H1 (cell line): Measurements from ENCODE around the gene SMAD1. TPM values are rescaled to one million over a fixed set of nuclear protein-coding genes. Genes with fewer than 3 reads are reported as not detected.

Source experiments
- CTCF ChIA-PET: fragments of 300-600 bp; sonication (Branson Sonifier 250); formaldehyde crosslinking; loops from one replicate; lab custom pipeline; 2021; ENCODE audit not compliant: partially characterized antibody; lab: Charles Lee
- POLR2A ChIA-PET: fragments of 300-600 bp; sonication (Branson Sonifier 250); formaldehyde crosslinking; loops from one replicate; lab custom pipeline; 2021; ENCODE audit warnings: inconsistent platforms; ENCODE audit not compliant: partially characterized antibody; lab: Charles Lee
- DNase-seq, 2 experiments: peaks; one replicate each; pipeline versions ENCODE4 v3.0.0 to v3.0.0-alpha.2; 2010 to 2022; ENCODE audit warnings: low spot score in 2 of 2, low read depth in 1 of 2, mixed read lengths in 1 of 2
- FAIRE-seq: peaks from 2 replicates; lab custom pipeline; 2011; peaks lifted over from hg19 to GRCh38; lab: Jason Lieb, UNC
- H2AFZ ChIP-seq: 2 replicates; pipeline ENCODE4 v1.8.1; 2012; ENCODE audit warnings: low read length, inconsistent platforms
- H2AK5ac ChIP-seq: 2 replicates; pipeline ENCODE4 v1.6.1; 2013; ENCODE audit warnings: low read depth, low read length
- H2BK120ac ChIP-seq: replicated peaks from 2 replicates; pipeline ENCODE3; 2013; ENCODE audit warnings: low read depth, low read length, inconsistent platforms
- H2BK12ac ChIP-seq: 2 replicates; pipeline ENCODE4 v1.6.1; 2013; ENCODE audit warnings: low read depth, low read length
- H2BK15ac ChIP-seq: 2 replicates; pipeline ENCODE4 v1.6.1; 2013; ENCODE audit warnings: low read length
- H2BK20ac ChIP-seq: 2 replicates; pipeline ENCODE4 v1.6.1; 2013; ENCODE audit warnings: low read length
- H2BK5ac ChIP-seq: 2 replicates; pipeline ENCODE4 v1.6.1; 2013; ENCODE audit warnings: low read depth, low read length
- H3K14ac ChIP-seq: 2 replicates; pipeline ENCODE4 v1.6.1; 2013; ENCODE audit warnings: inconsistent platforms; ENCODE audit not compliant: insufficient read length
- H3K18ac ChIP-seq: 2 replicates; pipeline ENCODE4 v1.6.1; 2013; ENCODE audit warnings: low read length; ENCODE audit errors: extremely low read depth
- H3K23ac ChIP-seq: 2 replicates; pipeline ENCODE4 v1.6.1; 2013; ENCODE audit warnings: inconsistent platforms; ENCODE audit not compliant: insufficient read length
- H3K23me2 ChIP-seq: 2 replicates; pipeline ENCODE4 v1.6.1; 2013; ENCODE audit warnings: low read depth, low read length
- H3K27ac ChIP-seq: 2 replicates; pipeline ENCODE4 v1.6.1; 2011; ENCODE audit warnings: low read depth, low read length, inconsistent platforms
- H3K27me3 ChIP-seq, 4 experiments: replicated peaks in 1 of 4; 1 replicate in 1 of 4; 2 replicates in 3 of 4; pipeline versions ENCODE4 v1.6.1 to v1.8.1; 2011 to 2013; ENCODE audit warnings: low read length in 3 of 4, mild to moderate bottlenecking in 3 of 4, inconsistent platforms in 2 of 4, mixed read lengths in 2 of 4, moderate library complexity in 1 of 4; ENCODE audit not compliant: control insufficient read depth in 3 of 4, insufficient read depth in 3 of 4; ENCODE audit errors: extremely low read depth in 1 of 4
- H3K36me3 ChIP-seq, 4 experiments: 2 replicates each; pipeline versions ENCODE4 v1.6.1 to v1.8.1; 2011 to 2013; ENCODE audit warnings: mild to moderate bottlenecking in 4 of 4, low read length in 3 of 4, moderate library complexity in 2 of 4, control low read depth in 1 of 4, inconsistent platforms in 1 of 4; ENCODE audit not compliant: insufficient read depth in 4 of 4, control insufficient read depth in 2 of 4
- H3K4ac ChIP-seq: replicated peaks from 2 replicates; pipeline ENCODE3; 2013; ENCODE audit warnings: low read length, low read depth, mixed read lengths, inconsistent platforms; ENCODE audit not compliant: insufficient read length
- H3K4me1 ChIP-seq, 4 experiments: replicated peaks in 1 of 4; 1 replicate in 1 of 4; 2 replicates in 3 of 4; pipeline versions ENCODE4 v1.6.1 to v1.8.1; 2011 to 2013; ENCODE audit warnings: low read length in 3 of 4, inconsistent platforms in 2 of 4, mixed read lengths in 1 of 4; ENCODE audit not compliant: insufficient read depth in 4 of 4, control insufficient read depth in 3 of 4
- H3K4me2 ChIP-seq, 2 experiments: 2 replicates each; pipeline versions ENCODE4 v1.6.1 to v1.8.1; 2011 to 2013; ENCODE audit warnings: low read depth in 2 of 2, low read length in 2 of 2, control low read depth in 1 of 2, inconsistent platforms in 1 of 2, mild to moderate bottlenecking in 1 of 2; ENCODE audit not compliant: insufficient read depth in 1 of 2
- H3K4me3 ChIP-seq, 4 experiments: fragments of 200-600, 300-600 bp in 1 of 4; sonication (generic), shearing (Covaris generic), sonication (Bioruptor Twin) in 1 of 4; 2 replicates each; pipeline versions ENCODE4 v1.5.1 to v1.8.1; 2011 to 2016; ENCODE audit warnings: low read length in 4 of 4, low read depth in 3 of 4, control low read depth in 2 of 4, inconsistent platforms in 2 of 4, mild to moderate bottlenecking in 2 of 4, mixed read lengths in 1 of 4, moderate library complexity in 1 of 4; ENCODE audit not compliant: insufficient read depth in 2 of 4; ENCODE audit errors: extremely low read depth in 1 of 4
- H3K56ac ChIP-seq: replicated peaks from 2 replicates; pipeline ENCODE3; 2013; ENCODE audit warnings: low read depth, mild to moderate bottlenecking, mixed read lengths, low read length, inconsistent platforms; ENCODE audit not compliant: insufficient read length
- H3K79me1 ChIP-seq: 2 replicates; pipeline ENCODE4 v1.6.1; 2013; ENCODE audit warnings: low read depth, low read length, control low read depth
- H3K79me2 ChIP-seq, 2 experiments: 2 replicates each; pipeline versions ENCODE4 v1.6.1 to v1.8.1; 2012 to 2013; ENCODE audit warnings: low read length in 2 of 2, mild to moderate bottlenecking in 2 of 2, inconsistent platforms in 1 of 2; ENCODE audit not compliant: insufficient read depth in 2 of 2, control insufficient read depth in 1 of 2
- H3K9ac ChIP-seq, 4 experiments: replicated peaks in 1 of 4; 1 replicate in 1 of 4; 2 replicates in 3 of 4; pipeline versions ENCODE4 v1.6.1 to v1.8.1; 2011 to 2013; ENCODE audit warnings: low read depth in 3 of 4, low read length in 3 of 4, control low read depth in 2 of 4, mild to moderate bottlenecking in 2 of 4, moderate library complexity in 2 of 4, inconsistent platforms in 1 of 4; ENCODE audit errors: extremely low read depth in 1 of 4
- H3K9me3 ChIP-seq, 2 experiments: 2 replicates each; pipeline versions ENCODE4 v1.6.1 to v1.8.1; 2012 to 2013; ENCODE audit warnings: mild to moderate bottlenecking in 2 of 2, moderate library complexity in 2 of 2, control low read depth in 1 of 2, inconsistent platforms in 1 of 2, low read depth in 1 of 2, low read length in 1 of 2, mixed read lengths in 1 of 2; ENCODE audit not compliant: insufficient read depth in 2 of 2
- H4K20me1 ChIP-seq, 2 experiments: replicated peaks in 1 of 2; 2 replicates each; pipeline versions ENCODE3 to v1.8.1; 2011 to 2013; ENCODE audit warnings: inconsistent platforms in 2 of 2, low read length in 2 of 2, mild to moderate bottlenecking in 1 of 2; ENCODE audit not compliant: insufficient read depth in 2 of 2, control insufficient read depth in 1 of 2
- H4K5ac ChIP-seq: 2 replicates; pipeline ENCODE4 v1.6.1; 2013; ENCODE audit warnings: low read length, low read depth, mixed read lengths, inconsistent platforms; ENCODE audit not compliant: insufficient read length
- H4K8ac ChIP-seq: 2 replicates; pipeline ENCODE4 v1.8.0; 2013; ENCODE audit warnings: mild to moderate bottlenecking, moderate library complexity, low read length, inconsistent platforms; ENCODE audit not compliant: insufficient read depth; ENCODE audit errors: extremely low read depth
- H4K91ac ChIP-seq: replicated peaks from 2 replicates; pipeline ENCODE3; 2013; ENCODE audit warnings: low read length, mixed read lengths, inconsistent platforms; ENCODE audit not compliant: insufficient read length
- BRCA1 ChIP-seq: IDR thresholded peaks from 2 replicates; pipeline ENCODE4 v1.6.1; 2012; ENCODE audit warnings: low read depth, low read length, improper control_type of control experiment
- HDAC6 ChIP-seq: IDR thresholded peaks from one replicate; pipeline ENCODE4 v1.7.1; 2012; ENCODE audit warnings: low read depth, mild to moderate bottlenecking, inconsistent platforms, low read length, moderate library complexity
- JUN ChIP-seq: IDR thresholded peaks from 2 replicates; pipeline ENCODE4 v1.6.1; 2011; ENCODE audit warnings: low read depth, mild to moderate bottlenecking, improper control_type of control experiment, low read length
- KDM1A ChIP-seq: fragments of 200-600, 300-600 bp; sonication (generic); IDR thresholded peaks from 2 replicates; pipeline ENCODE4 v1.7.1; 2016; ENCODE audit warnings: mild to moderate bottlenecking, low read length, borderline replicate concordance
- KDM4A ChIP-seq: IDR thresholded peaks from one replicate; pipeline ENCODE4 v1.7.1; 2012; ENCODE audit warnings: low read depth, mild to moderate bottlenecking, moderate library complexity, low read length, inconsistent platforms; ENCODE audit not compliant: severe bottlenecking
- KDM5A ChIP-seq: fragments of 200-600 bp; IDR thresholded peaks from 2 replicates; pipeline ENCODE4 v1.7.1; 2012; ENCODE audit warnings: mild to moderate bottlenecking, low read length, inconsistent platforms, mixed read lengths
- RAD21 ChIP-seq, 2 experiments: IDR thresholded peaks in 1 of 2; conservative IDR thresholded peaks in 1 of 2; 2 replicates each; pipeline ENCODE4 v1.6.1; 2011; ENCODE audit warnings: low read depth in 2 of 2, low read length in 2 of 2, improper control_type of control experiment in 1 of 2, inconsistent platforms in 1 of 2, mild to moderate bottlenecking in 1 of 2, moderate library complexity in 1 of 2
- SAP30 ChIP-seq: fragments of 300-600 bp; sonication (generic); IDR thresholded peaks from 2 replicates; pipeline ENCODE4 v1.7.1; 2012; ENCODE audit warnings: low read length, moderate library complexity, mild to moderate bottlenecking, inconsistent platforms; ENCODE audit not compliant: insufficient read depth, insufficient replicate concordance
- SP1 ChIP-seq: IDR thresholded peaks from 2 replicates; pipeline ENCODE4 v1.6.1; 2011; ENCODE audit warnings: low read depth, low read length
- WGBS, 2 experiments: shearing (Covaris generic) in 1 of 2; methylation state at CpG; one replicate each; pipeline versions ENCODE4 v1.1.6 to v1.1.7; 2013 to 2015; ENCODE audit warnings: low lambda C conversion rate in 2 of 2, mixed read lengths in 2 of 2, inconsistent platforms in 1 of 2, low coverage in 1 of 2, missing lambda C conversion rate in 1 of 2; ENCODE audit not compliant: insufficient replicate concordance in 2 of 2, insufficient coverage in 1 of 2, insufficient read length in 1 of 2; ENCODE audit errors: extremely low coverage in 1 of 2, missing lambda C conversion rate in 1 of 2; 5-methylcytosine and 5-hydroxymethylcytosine counted together
- polyA plus RNA-seq, 7 experiments: library from polyadenylated mRNA; depleted of rRNA in 3 of 7; stranded (reverse) in 5 of 7; unstranded in 2 of 7; fragments of >200 nt in 5 of 7; fragments of 200-250 nt in 2 of 7; gene quantifications; 1 replicate in 5 of 7; 2 replicates in 1 of 7; 4 replicates in 1 of 7; pipeline versions ENCODE4 v1.2.1 to v1.2.3, GENCODE V29; 2011 to 2013; ENCODE audit warnings: missing spikeins in 2 of 7, mixed read lengths in 2 of 7
- total RNA-seq: library from RNA; stranded (reverse); fragmentation: NEBNext Ultra II Directional; extraction: Animal tissue kit (Norgen Biotek cat#: 25700); gene quantifications from 2 replicates; pipeline ENCODE4 v1.2.1, GENCODE V29; 2021
- TF ChIP-seq, protein P1 (sequence below), 3 experiments: IDR thresholded peaks; 1 replicate in 2 of 3; 2 replicates in 1 of 3; pipeline versions ENCODE4 v1.5.1 to v1.6.1; 2011; ENCODE audit warnings: low read length in 3 of 3, mild to moderate bottlenecking in 3 of 3, inconsistent platforms in 2 of 3, low read depth in 1 of 3, moderate library complexity in 1 of 3; ENCODE audit not compliant: insufficient read depth in 1 of 3; ENCODE audit errors: control extremely low read depth in 1 of 3

Gene SMAD1
- total and polyA plus RNA-seq, 2 of the 8 experiments (the other 6 are each of a cell fraction or from before 2014, with no cell fraction given): 22.6 to 25.3 TPM

DNA sequence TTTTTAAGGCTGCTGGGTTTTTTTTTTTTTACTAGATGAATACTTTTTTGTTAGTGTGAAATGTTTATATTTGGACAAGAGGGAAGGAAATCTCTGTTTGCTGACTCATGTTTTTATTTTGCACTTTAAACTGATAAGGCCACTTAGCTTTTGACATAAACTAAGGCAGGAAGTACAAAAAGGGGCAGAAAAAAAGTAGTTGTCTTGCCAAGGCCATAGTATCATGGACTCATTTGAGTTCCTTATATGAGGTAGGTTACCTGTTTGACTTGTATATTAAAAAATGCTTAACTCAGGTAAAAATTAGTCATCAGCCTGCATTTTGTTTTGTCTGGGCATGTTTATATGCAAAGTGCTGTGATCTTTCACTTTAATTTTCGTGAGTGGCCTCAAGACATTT is 26.0 kb downstream of the SMAD1 start:
- CTCF ChIA-PET: no interaction called here
- TF ChIP-seq, protein P1, sequence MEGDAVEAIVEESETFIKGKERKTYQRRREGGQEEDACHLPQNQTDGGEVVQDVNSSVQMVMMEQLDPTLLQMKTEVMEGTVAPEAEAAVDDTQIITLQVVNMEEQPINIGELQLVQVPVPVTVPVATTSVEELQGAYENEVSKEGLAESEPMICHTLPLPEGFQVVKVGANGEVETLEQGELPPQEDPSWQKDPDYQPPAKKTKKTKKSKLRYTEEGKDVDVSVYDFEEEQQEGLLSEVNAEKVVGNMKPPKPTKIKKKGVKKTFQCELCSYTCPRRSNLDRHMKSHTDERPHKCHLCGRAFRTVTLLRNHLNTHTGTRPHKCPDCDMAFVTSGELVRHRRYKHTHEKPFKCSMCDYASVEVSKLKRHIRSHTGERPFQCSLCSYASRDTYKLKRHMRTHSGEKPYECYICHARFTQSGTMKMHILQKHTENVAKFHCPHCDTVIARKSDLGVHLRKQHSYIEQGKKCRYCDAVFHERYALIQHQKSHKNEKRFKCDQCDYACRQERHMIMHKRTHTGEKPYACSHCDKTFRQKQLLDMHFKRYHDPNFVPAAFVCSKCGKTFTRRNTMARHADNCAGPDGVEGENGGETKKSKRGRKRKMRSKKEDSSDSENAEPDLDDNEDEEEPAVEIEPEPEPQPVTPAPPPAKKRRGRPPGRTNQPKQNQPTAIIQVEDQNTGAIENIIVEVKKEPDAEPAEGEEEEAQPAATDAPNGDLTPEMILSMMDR (IDR thresholded peaks at IDR 0.05; ENCODE audit: control extremely low read depth in 1 of 3, insufficient read depth in 1 of 3, low read depth in 1 of 3, low read length in 3 of 3): no peak
- TF ChIP-seq KDM5A (no peak), KDM4A (no peak), JUN (no peak), BRCA1 (no peak), SP1 (no peak), RAD21 (IDR thresholded peaks at IDR 0.05 in 1 of 2, conservative IDR thresholded peaks at IDR 0.05 in 1 of 2; ENCODE audit: low read depth in 2 of 2, low read length in 2 of 2) (no peak), SAP30 (no peak), HDAC6 (no peak), KDM1A (no peak)
- no peak for DNase-seq

More for the DNA sequence above, 26.0 kb downstream of the SMAD1 start:
- peaks cover 3 to 7% of the 10 kb centered on the region in 2 experiments; a peak in 3 of 4 replicates for H3K9me3 ChIP-seq
- H3K4me3 ChIP-seq: no peak overlapping the region
- H2AFZ ChIP-seq: no peak overlapping the region
- no peak overlapping the region for H3K27ac ChIP-seq
- 0 out of 2 replicates have a peak, but pooled peaks cover 3% of the 10 kb centered on the region for H3K79me1 ChIP-seq
- no peak for FAIRE-seq
- H3K23ac ChIP-seq: no peak overlapping the region
- H4K91ac ChIP-seq: no peak overlapping the region
- no peak overlapping the region for H3K4ac ChIP-seq
- no peak overlapping the region for H2BK12ac ChIP-seq
- H2BK120ac ChIP-seq: no peak overlapping the region
- H3K56ac ChIP-seq: no peak overlapping the region
- H3K36me3 ChIP-seq: no peaks in the 10 kb centered on the region
- H3K14ac ChIP-seq: no peak overlapping the region
- no peak overlapping the region for H4K5ac ChIP-seq
- no peaks in the 10 kb centered on the region for H3K23me2 ChIP-seq
- no peak overlapping the region for H3K18ac ChIP-seq
- no peak overlapping the region for H2AK5ac ChIP-seq
- 83% methylated on average over 1 of the region's 1 CpG; no CpG with 5 or more reads in 1 of the 2 experiments for WGBS, 2 experiments
- H3K79me2 ChIP-seq: peaks cover 0 to 74% of the 10 kb centered on the region in 2 experiments; a peak in 2 of 4 replicates
- no peak overlapping the region for H2BK15ac ChIP-seq
- no peak overlapping the region for H3K4me2 ChIP-seq
- no peak overlapping the region for H2BK5ac ChIP-seq
- no peaks in the 10 kb centered on the region for H3K27me3 ChIP-seq
- peaks cover 0 to 11% (median 2%) of the 10 kb centered on the region in 4 experiments; a peak in 3 of 7 replicates for H3K4me1 ChIP-seq
- H4K20me1 ChIP-seq: peaks cover 0 to 2% of the 10 kb centered on the region in 2 experiments
- H3K9ac ChIP-seq: no peak overlapping the region
- no peak overlapping the region for H4K8ac ChIP-seq
- POLR2A ChIA-PET: no interaction called here
- H2BK20ac ChIP-seq: no peak overlapping the region
